Measurements from ENCODE around the gene ACAD8. TPM values are rescaled to one million over a fixed set of nuclear protein-coding genes. Genes with fewer than 3 reads are reported as not detected.

Gene ACAD8
- total RNA-seq (10 to 100 TPM; 18.5 to 40.2 (median 26.1) TPM), polyA plus RNA-seq (10 to 100 TPM; 21.1 to 23.8 TPM), total RNA-seq (31.8 reads per million, percentile 61 among the genes with 10 or more reads in this experiment)

DNA sequence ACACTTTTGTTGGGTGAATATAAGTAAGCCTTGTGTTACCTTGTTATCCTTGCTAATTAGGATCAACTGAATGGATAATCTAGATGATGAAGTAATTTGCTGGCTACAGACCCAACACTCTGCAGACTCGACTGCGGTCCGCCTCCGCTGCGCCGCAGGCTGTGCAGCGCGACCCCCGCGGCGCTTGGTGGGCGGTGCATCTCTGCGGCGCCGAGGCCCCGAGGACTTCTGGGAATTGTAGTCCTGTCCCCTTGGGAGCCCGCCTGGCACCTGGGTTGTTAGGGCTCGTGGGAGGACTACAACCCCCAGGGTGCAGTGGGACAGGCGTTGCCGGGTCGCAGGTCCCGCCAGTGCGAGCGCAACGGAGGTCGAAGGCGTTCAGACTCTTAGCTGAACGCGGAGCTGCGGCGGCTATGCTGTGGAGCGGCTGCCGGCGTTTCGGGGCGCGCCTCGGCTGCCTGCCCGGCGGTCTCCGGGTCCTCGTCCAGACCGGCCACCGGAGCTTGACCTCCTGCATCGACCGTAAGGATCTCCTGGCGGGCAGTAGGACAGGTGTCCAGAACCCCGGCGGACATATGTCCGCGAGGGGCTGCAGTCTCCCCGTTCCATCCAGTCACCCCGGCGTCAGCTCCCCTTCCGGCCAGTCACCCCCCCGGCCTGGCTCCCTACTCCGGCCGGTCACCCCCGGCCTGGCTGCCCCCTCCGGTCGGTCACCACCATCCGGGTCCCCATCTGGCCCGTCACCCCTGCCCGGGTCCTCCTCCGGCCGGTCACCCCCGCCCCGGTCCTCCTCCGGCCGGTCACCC lies at the start of gene ACAD8, which contains the start of gene THYN1:
TSS of gene ACAD8 (plus strand) at position 381 of the 806 bp plus-strand sequence. CDS start at position 414, 33 bp downstream.
TSS of gene THYN1 (minus strand) at position 165 of the 806 bp plus-strand sequence. CDS start 470 bp downstream, outside the sequence.
- H3K27me3 ChIP-seq (ENCODE audit: control insufficient read depth in 2 of 2, insufficient read depth in 2 of 2, low read length in 2 of 2): no peaks in the 10 kb centered on the region
- intact Hi-C loops (cut with micrococcal nuclease): loop anchor here (1.0 to 5.0 kb wide), 11 partner anchors 9 to 326 kb away; partner anchors contain the start of genes GLB1L2 (in 2 of the 2), VPS26B (in 2 of the 2) and GLB1L3 (in 1 of the 2)
- Mint-ChIP-seq H3K4me1 (peaks cover 24 to 47% (median 40%) of the 10 kb centered on the region in 7 donors), H3K36me3 (peaks cover 0 to 24% (median 4%) of the 10 kb centered on the region in 5 donors), H3K4me3 (peak within 1 kb of the TSS; percentile 79 to 99 (median 94)), H3K27me3 (no peaks in the 10 kb centered on the region), H3K27ac (peak within 1 kb of the TSS; percentile 75 to 92 (median 88)), H3K9me3 (no peaks in the 10 kb centered on the region)
- DNase-seq (peak; percentile 82 to 98 (median 95)), ATAC-seq (peak; percentile 100)
- H3K36me3 ChIP-seq (ENCODE audit: control insufficient read depth in 2 of 3, insufficient read depth in 3 of 3, low read length in 3 of 3): peaks cover 14 to 42% (median 14%) of the 10 kb centered on the region in 3 experiments
- peaks cover 16 to 18% of the 10 kb centered on the region in 2 donors for H3K4me1 ChIP-seq (ENCODE audit: control insufficient read depth in 2 of 2, insufficient read depth in 2 of 2, low read length in 2 of 2)
- peak within 1 kb of the TSS; percentile 89 for H3K4me3 ChIP-seq (ENCODE audit: low read length)
- H3K27ac ChIP-seq (ENCODE audit: low read depth, low read length): peak within 1 kb of the TSS; percentile 73
- CTCF ChIA-PET: interaction anchor here (0.6 to 2.1 kb wide), 5 partner anchors 10 to 46 kb away, joined by 3 to 7 read pairs (median 3); partner anchors contain the start of genes NCAPD3 and VPS26B
- POLR2A ChIA-PET: interaction anchor here (0.8 to 8.5 kb wide), 9 partner anchors 9 to 184 kb away, joined by 3 to 111 read pairs (median 3); partner anchors contain the start of genes GLB1L3, NCAPD3 and VPS26B
- no peaks in the 10 kb centered on the region for H3K9me3 ChIP-seq (ENCODE audit: control insufficient read depth in 2 of 3, low read length in 3 of 3)

DNA sequence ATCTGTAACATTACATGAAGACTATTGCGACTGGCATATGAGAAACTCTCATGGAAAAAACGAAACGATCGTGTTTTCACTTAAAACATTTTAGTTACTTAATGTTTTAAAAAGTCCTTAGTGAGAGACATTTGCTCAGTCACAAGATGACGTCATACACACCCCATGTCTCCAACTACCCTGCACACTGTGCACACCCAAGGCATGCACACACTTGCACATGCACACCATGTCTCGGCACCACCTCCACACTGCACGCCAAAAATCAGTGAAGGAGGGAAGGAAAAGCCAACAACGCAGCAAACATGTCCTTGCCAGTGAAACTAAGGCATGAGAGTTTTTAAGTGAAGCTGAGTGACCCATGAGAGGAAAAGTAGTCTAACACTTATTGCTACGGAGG lies 47.6 kb upstream of the ACAD8 start:
- POLR2A ChIA-PET: no interaction called here
- Mint-ChIP-seq H3K27ac (no peak overlapping the region), H3K9me3 (no peaks in the 10 kb centered on the region), H3K36me3 (peaks cover 14 to 70% (median 39%) of the 10 kb centered on the region in 5 donors), H3K4me3 (no peak overlapping the region), H3K4me1 (peaks cover 0 to 4% (median 0%) of the 10 kb centered on the region in 7 donors), H3K27me3 (no peaks in the 10 kb centered on the region)
- Histone ChIP-seq H3K4me3 (ENCODE audit: low read length) (no peak overlapping the region), H3K4me1 (ENCODE audit: control insufficient read depth in 2 of 2, insufficient read depth in 2 of 2, low read length in 2 of 2) (no peaks in the 10 kb centered on the region), H3K36me3 (ENCODE audit: control insufficient read depth in 2 of 3, insufficient read depth in 3 of 3, low read length in 3 of 3) (peaks cover 0 to 72% (median 22%) of the 10 kb centered on the region in 3 experiments), H3K9me3 (ENCODE audit: control insufficient read depth in 2 of 3, low read length in 3 of 3) (no peaks in the 10 kb centered on the region), H3K27me3 (ENCODE audit: control insufficient read depth in 2 of 2, insufficient read depth in 2 of 2, low read length in 2 of 2) (no peaks in the 10 kb centered on the region), H3K27ac (ENCODE audit: low read depth, low read length) (no peak overlapping the region)
- no peak for DNase-seq
- no peak for ATAC-seq
- CTCF ChIA-PET: interaction anchor here (0.9 kb wide), 1 partner anchor 71 kb away, joined by 3 read pairs; the partner anchor contains the start of gene GLB1L3
- intact Hi-C loops (cut with micrococcal nuclease): loop anchor here (2.0 to 5.0 kb wide), 3 partner anchors 47 to 242 kb away; partner anchors contain the start of genes ACAD8 (in 1 of the 2), GLB1L2 (in 1 of the 2) and THYN1 (in 1 of the 2)

DNA sequence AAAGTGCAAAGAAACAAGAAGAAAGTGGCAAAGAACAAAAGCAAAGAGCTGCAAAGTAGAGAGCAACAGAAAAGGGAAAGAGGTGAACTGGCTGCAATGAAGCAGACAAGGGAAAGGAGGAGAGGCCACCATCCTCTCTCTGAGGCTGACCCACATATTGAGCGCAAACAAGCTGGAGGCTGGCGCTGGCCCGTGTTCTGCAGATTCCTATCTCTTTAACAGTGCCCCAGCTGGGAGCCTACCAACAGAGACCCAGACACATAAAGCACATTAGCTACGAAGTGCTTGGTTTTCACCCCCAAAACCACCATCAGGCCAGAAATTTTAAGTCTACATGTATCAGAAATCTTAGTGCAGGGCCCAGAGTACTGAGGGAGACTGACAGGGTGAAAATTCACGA lies 47.2 kb upstream of the ACAD8 start:
- POLR2A ChIA-PET: no interaction called here
- H3K4me1 Mint-ChIP-seq: peaks cover 0 to 6% (median 0%) of the 10 kb centered on the region in 7 donors

DNA sequence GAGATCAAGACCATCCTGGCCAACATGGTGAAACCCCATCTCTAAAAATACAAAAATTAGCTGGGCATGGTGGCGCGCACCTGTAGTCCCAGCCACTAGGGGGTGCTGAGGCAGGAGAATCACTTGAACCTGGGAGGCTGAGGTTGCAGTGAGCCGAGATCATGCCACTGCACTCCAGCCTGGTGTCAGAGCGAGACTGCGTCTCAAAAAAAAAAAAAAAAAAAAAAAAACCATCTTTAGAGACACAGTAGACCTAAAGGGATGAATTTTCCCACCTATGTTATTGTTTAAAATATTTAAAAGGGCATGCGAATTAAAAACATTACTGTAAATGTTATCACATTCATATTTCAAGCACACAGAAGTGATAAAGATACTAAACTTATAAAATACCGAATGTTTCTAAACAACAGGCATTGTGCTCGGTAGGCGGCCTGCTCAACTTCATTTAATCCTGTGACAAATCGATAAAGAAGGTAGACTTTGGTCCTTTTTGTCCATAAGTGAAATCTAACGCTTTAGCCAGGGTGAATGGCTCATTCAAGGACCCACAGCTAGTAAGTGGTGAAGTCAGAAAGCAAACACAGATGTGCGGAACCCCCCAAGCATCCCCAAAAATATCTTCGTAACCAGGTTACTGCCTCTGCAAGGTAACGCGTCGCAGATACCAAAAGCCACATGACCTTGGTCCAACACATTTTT lies 45.7 kb upstream of the ACAD8 start:
- Mint-ChIP-seq H3K27me3 (no peaks in the 10 kb centered on the region), H3K4me1 (peaks cover 2 to 14% (median 7%) of the 10 kb centered on the region in 7 donors), H3K9me3 (no peaks in the 10 kb centered on the region), H3K4me3 (peak overlapping the region in 1 of 10 donors; percentile 34), H3K36me3 (peaks cover 11 to 66% (median 38%) of the 10 kb centered on the region in 5 donors), H3K27ac (no peak overlapping the region)
- ChIA-PET CTCF (interaction anchor here (0.7 to 1.1 kb wide), 10 partner anchors 9 to 163 kb away, joined by 3 to 5 read pairs (median 4); partner anchors contain the start of genes ACAD8 and GLB1L3), POLR2A (interaction anchor here (0.7 to 0.9 kb wide), 2 partner anchors 12 to 17 kb away, joined by 3 read pairs; partner anchors contain the start of gene VPS26B)
- Histone ChIP-seq H3K27ac (ENCODE audit: low read depth, low read length) (no peak overlapping the region), H3K4me1 (ENCODE audit: control insufficient read depth in 2 of 2, insufficient read depth in 2 of 2, low read length in 2 of 2) (no peaks in the 10 kb centered on the region), H3K4me3 (ENCODE audit: low read length) (no peak overlapping the region), H3K9me3 (ENCODE audit: control insufficient read depth in 2 of 3, low read length in 3 of 3) (no peaks in the 10 kb centered on the region), H3K36me3 (ENCODE audit: control insufficient read depth in 2 of 3, insufficient read depth in 3 of 3, low read length in 3 of 3) (peaks cover 0 to 55% (median 15%) of the 10 kb centered on the region in 3 experiments), H3K27me3 (ENCODE audit: control insufficient read depth in 2 of 2, insufficient read depth in 2 of 2, low read length in 2 of 2) (no peaks in the 10 kb centered on the region)
- intact Hi-C loops (cut with micrococcal nuclease): loop anchor here (1.0 to 5.0 kb wide), 7 partner anchors 16 to 240 kb away; partner anchors contain the start of genes ACAD8 (in 1 of the 2), GLB1L2 (in 1 of the 2), GLB1L3 (in 1 of the 2) and NCAPD3 (in 1 of the 2)
- DNase-seq (peak; percentile 36 to 67 (median 62)), ATAC-seq (no peak)

More for the DNA sequence above, 47.2 kb upstream of the ACAD8 start:
- Histone ChIP-seq H3K9me3 (ENCODE audit: control insufficient read depth in 2 of 3, low read length in 3 of 3) (no peaks in the 10 kb centered on the region), H3K36me3 (ENCODE audit: control insufficient read depth in 2 of 3, insufficient read depth in 3 of 3, low read length in 3 of 3) (peaks cover 0 to 70% (median 22%) of the 10 kb centered on the region in 3 experiments), H3K4me1 (ENCODE audit: control insufficient read depth in 2 of 2, insufficient read depth in 2 of 2, low read length in 2 of 2) (no peaks in the 10 kb centered on the region), H3K4me3 (ENCODE audit: low read length) (no peak overlapping the region), H3K27ac (ENCODE audit: low read depth, low read length) (no peak overlapping the region), H3K27me3 (ENCODE audit: control insufficient read depth in 2 of 2, insufficient read depth in 2 of 2, low read length in 2 of 2) (no peaks in the 10 kb centered on the region)
- intact Hi-C loops (cut with micrococcal nuclease): loop anchor here (2.0 to 5.0 kb wide), 3 partner anchors 47 to 241 kb away; partner anchors contain the start of genes ACAD8 (in 1 of the 2), GLB1L2 (in 1 of the 2) and THYN1 (in 1 of the 2)
- Mint-ChIP-seq H3K27ac (no peak overlapping the region), H3K9me3 (no peaks in the 10 kb centered on the region), H3K27me3 (no peaks in the 10 kb centered on the region), H3K36me3 (peaks cover 12 to 65% (median 39%) of the 10 kb centered on the region in 5 donors), H3K4me3 (no peak overlapping the region)
- ATAC-seq: no peak
- CTCF ChIA-PET: interaction anchor here (0.9 kb wide), 1 partner anchor 70 kb away, joined by 3 read pairs; the partner anchor contains the start of gene GLB1L3
- no peak for DNase-seq

DNA sequence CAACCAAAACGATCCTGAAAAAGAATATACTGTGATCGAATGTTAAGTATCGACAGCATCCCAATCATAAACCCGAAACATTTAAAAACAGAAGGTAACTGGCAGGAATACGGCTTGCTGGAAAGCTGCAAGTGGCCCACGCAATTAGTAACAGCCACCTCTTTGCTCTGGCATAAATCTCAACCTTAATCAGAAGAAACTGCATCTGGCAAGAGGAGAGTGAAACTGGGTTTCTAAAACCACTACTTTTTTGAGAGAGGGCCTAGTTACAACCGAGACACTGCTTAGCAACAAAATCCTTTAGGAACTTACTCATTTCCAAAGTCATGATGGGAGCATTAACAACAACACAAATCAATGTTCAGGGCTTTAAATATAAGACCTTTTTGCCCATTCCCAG lies 37.5 kb upstream of the ACAD8 start:
- Mint-ChIP-seq H3K4me1 (peaks cover 9 to 56% (median 30%) of the 10 kb centered on the region in 7 donors), H3K36me3 (peaks cover 11 to 55% (median 25%) of the 10 kb centered on the region in 5 donors), H3K9me3 (no peaks in the 10 kb centered on the region), H3K27ac (peak overlapping the region in 1 of 9 donors; percentile 39), H3K4me3 (no peak overlapping the region), H3K27me3 (no peaks in the 10 kb centered on the region)
- H3K4me3 ChIP-seq (ENCODE audit: low read length): no peak overlapping the region
- H3K36me3 ChIP-seq (ENCODE audit: control insufficient read depth in 2 of 3, insufficient read depth in 3 of 3, low read length in 3 of 3): peaks cover 0 to 34% (median 5%) of the 10 kb centered on the region in 3 experiments
- H3K27ac ChIP-seq (ENCODE audit: low read depth, low read length): no peak overlapping the region
- no peaks in the 10 kb centered on the region for H3K27me3 ChIP-seq (ENCODE audit: control insufficient read depth in 2 of 2, insufficient read depth in 2 of 2, low read length in 2 of 2)
- H3K4me1 ChIP-seq (ENCODE audit: control insufficient read depth in 2 of 2, insufficient read depth in 2 of 2, low read length in 2 of 2): no peaks in the 10 kb centered on the region
- H3K9me3 ChIP-seq (ENCODE audit: control insufficient read depth in 2 of 3, low read length in 3 of 3): no peaks in the 10 kb centered on the region
- ChIA-PET POLR2A (no interaction called here), CTCF (no interaction called here)
- intact Hi-C loops (cut with micrococcal nuclease): no loop called here
- DNase-seq (no peak), ATAC-seq (no peak)
